ENCODE measurements around the gene SELENOW.
"Not testable (repeated sequence)": the region's sequence is repeated elsewhere in the genome, so short reads cannot be mapped to it uniquely, and the experiment has no call there.

Gene SELENOW

GRCh38 chr19:47757617-47758442 is 20.7 kb upstream of the SELENOW start:
- DNase-seq (ENCODE audit: low read depth), result no peak
- no peak overlapping the region for H3K4me3 ChIP-seq (ENCODE audit: low read length)
- no peak for TF ChIP-seq CTCF (conservative IDR thresholded peaks at IDR 0.05; ENCODE audit: low read depth, low read length)

DNA sequence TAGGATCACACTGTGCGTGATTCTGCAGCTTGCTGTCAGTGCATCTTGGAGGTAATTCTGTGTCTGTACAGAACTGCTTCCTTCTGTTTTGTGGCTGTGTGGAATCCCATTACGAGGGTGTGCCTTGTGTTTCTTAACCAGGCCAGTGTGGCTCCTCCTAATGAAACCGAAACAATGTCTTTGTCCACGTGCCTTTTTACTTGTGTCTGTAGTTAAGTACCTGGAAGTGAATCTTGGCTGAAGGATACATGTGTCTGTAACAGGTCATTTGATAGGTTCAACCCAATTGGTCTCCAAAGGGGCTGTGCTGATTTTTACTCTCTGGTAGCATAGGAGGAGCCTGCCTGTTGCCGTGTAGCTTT is 20.1 kb upstream of the SELENOW start:
- TF ChIP-seq CTCF (conservative IDR thresholded peaks at IDR 0.05; ENCODE audit: low read depth, low read length), result no peak
- DNase-seq (ENCODE audit: low read depth), result no peak

GRCh38 chr19:47760632-47760999 is 17.9 kb upstream of the SELENOW start:
- DNase-seq (ENCODE audit: low read depth), result no peak
- no peak overlapping the region for H3K4me3 ChIP-seq (ENCODE audit: low read length)
- TF ChIP-seq CTCF (conservative IDR thresholded peaks at IDR 0.05; ENCODE audit: low read depth, low read length), result no peak

More for the DNA sequence above, 20.1 kb upstream of the SELENOW start:
- H3K4me3 ChIP-seq (ENCODE audit: low read length), result no peak overlapping the region

- no peak for TF ChIP-seq CTCF (conservative IDR thresholded peaks at IDR 0.05; ENCODE audit: low read depth, low read length)
- no peak for DNase-seq (ENCODE audit: low read depth)
Measured at GRCh38 chr19:47761566-47761965, 16.9 kb upstream of the SELENOW start.

DNA sequence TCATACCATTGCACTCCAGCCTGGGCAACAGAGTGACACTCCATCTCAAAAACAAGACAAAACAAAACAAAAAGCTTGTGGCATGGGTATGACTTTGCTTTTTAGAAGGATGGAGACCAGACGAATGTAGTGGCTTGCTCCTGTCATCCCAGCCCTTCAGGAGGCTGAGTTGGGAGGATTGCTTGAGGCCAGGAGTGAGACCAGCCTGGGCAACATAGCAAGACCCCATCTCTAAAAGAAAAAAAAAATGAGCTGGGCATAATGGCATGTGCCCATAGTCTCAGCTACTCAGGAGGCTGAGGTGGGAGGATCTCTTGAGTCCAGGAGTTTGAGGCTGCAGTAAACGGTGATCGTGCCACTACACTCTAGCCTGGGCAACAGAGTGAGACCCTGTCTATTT is 16.4 kb upstream of the SELENOW start:
- no peak overlapping the region for H3K4me3 ChIP-seq (ENCODE audit: low read length)
- TF ChIP-seq CTCF (conservative IDR thresholded peaks at IDR 0.05; ENCODE audit: low read depth, low read length), result no peak
- DNase-seq (ENCODE audit: low read depth), result no peak

More at GRCh38 chr19:47761566-47761965, 16.9 kb upstream of the SELENOW start:
- no peak overlapping the region for H3K4me3 ChIP-seq (ENCODE audit: low read length)

GRCh38 chr19:47762615-47763308 is 15.7 kb upstream of the SELENOW start:
- no peak for DNase-seq (ENCODE audit: low read depth)
- no peak overlapping the region for H3K4me3 ChIP-seq (ENCODE audit: low read length)
- no peak for TF ChIP-seq CTCF (conservative IDR thresholded peaks at IDR 0.05; ENCODE audit: low read depth, low read length)

DNA sequence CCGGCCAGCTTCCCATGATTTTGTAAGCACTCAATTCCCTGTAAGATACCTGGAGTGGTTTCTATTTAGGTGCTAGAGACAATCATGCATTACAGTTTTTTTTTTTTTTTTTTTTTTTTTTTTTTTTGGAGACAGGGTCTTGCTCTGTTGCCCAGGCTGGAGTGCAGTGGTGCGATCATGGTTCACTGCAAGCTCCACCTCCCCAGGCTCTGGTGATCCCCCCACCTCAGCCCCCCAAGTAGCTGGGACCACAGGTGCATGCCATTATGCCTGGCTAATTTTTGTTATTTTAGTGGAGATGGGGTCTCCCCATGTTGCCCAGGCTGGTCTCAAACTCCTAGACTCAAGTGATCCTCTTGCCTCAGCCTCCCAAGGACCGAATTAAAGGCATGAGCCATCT is 13.8 kb upstream of the SELENOW start:
- H3K4me3 ChIP-seq (ENCODE audit: low read length); DNase-seq (ENCODE audit: low read depth): not testable (repeated sequence)
